Ramos (cell line): ENCODE data around the gene AIRE.

Experiments
- in situ Hi-C: fragments of 300-500 bp; cut with MboI; formaldehyde crosslinking; loops from one replicate; pipeline ENCODE4 v1.14.3; 2022; ENCODE audit warnings: low sequenced_read_pairs; ENCODE audit not compliant: unreplicated experiment

AIRE gene

GRCh38 chr21:44302573-44303401, 17.1 kb downstream of the AIRE start:
- in situ Hi-C loops: loop anchor here (10.0 kb wide), 1 partner anchor 288 kb away; the partner anchor contains the start of gene TRAPPC10

DNA sequence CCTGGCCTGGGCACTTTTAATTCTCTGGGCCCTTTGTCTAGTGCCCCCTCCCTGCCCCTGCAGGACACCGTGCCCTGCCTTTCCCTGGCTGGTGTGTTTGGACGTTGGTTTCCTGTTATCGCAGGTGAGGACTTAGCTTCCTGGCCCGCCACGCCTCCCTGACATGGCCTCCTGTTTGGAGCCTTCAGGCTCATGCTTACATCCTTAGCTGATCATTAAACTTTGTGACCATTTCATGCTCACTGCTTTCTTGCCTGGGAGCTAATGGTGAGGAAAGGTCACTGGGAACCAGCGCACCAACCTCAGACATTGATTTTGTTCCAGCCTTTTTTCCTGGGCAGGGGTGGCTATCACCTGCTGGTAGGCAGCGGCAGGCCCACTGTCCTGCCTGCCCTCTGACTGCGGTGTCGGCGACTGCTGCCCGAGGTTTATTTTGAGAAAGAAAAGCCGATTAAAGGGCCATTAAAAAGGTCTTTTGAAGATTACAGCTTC, 17.9 kb downstream of the AIRE start:
- in situ Hi-C loops: loop anchor here (10.0 kb wide), 1 partner anchor 289 kb away; the partner anchor contains the start of gene TRAPPC10

- in situ Hi-C loops: loop anchor here (10.0 kb wide), 1 partner anchor 289 kb away; the partner anchor contains the start of gene TRAPPC10
Observed at GRCh38 chr21:44304011-44304616, 18.4 kb downstream of the AIRE start.

DNA sequence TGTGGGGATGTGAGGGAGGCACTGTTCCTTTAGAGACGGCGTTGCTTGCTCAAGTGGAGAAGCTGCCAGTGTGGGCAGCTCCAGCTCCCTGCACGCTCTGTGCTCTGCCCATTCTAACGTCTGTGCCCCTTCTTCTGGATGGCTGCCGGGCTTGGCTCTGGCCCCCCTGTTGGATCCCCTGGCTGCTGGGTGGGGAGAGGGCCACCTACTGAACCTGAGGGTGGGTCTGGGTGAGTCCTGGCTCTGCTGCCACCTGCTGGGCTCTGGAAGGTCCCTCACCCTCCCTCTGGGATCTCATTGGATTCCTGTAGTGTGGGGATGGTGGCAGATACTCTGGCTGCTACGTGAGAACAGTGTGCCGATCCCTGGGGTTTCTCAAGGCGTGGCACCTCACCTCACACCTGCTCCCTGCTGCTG, 19.2 kb downstream of the AIRE start:
- in situ Hi-C loops: loop anchor here (10.0 kb wide), 1 partner anchor 290 kb away; the partner anchor contains the start of gene TRAPPC10

DNA sequence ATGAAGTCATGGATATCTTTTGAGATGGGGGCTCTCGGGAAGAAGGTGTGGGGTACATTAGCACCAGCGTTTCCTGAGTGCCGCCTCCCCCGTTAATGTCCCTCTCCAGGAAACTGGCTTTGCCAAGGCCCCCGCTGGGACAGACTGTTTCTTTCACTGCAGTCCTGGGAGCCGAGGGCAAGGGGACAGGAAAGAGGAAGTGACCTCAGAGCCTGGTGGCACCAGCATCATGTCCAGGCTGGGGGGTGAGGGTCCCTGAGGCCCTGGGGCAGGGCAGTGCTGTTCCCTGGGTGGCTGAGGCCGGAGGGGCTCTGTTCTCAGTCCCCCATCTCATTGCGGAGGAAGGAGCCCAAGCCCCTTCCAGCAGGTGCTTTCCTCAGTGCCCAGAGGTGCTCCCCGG, 20.0 kb downstream of the AIRE start:
- in situ Hi-C loops: loop anchor here (10.0 kb wide), 1 partner anchor 291 kb away; the partner anchor contains the start of gene TRAPPC10

GRCh38 chr21:44306936-44307704, 21.4 kb downstream of the AIRE start:
- in situ Hi-C loops: loop anchor here (10.0 kb wide), 1 partner anchor 292 kb away; the partner anchor contains the start of gene TRAPPC10

DNA sequence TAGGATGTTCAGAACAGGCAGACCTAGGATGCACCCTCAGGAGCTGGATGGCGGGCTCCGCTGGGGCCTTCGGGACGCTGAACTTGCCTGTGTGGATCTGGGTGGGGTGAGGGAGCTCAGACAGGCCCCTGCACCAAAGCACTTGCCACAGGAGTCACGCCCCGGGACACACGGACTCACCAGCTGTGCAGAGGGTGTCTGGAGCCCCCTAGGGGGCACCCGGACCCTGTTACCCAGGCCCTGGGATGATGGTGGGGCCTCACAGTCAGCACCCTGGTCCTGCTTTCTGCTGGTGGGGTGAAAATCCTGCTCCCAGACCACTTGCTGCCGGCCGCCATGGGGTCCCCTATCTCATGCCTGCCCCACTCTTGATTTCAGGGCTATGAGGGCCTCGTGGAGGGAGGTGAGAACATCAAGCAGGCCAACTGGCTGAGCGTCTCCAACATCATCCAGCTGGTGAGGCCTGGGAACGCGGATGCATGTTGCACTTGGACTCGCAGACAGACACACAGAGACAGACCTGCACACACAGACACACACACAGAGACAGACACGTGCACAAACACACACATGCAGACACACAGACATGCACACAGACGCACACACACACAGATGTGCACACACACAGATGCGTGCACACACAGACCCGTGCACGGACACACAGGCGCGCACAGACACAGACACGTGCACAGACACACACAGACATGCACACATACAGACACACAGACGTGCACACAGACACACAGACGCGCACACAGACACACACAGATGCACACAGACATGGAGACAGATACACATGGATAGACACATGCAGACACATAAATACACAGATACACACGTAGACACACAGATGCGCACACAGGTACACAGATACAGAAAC, 25.2 kb downstream of the AIRE start:
- in situ Hi-C loops: no loop called here

DNA sequence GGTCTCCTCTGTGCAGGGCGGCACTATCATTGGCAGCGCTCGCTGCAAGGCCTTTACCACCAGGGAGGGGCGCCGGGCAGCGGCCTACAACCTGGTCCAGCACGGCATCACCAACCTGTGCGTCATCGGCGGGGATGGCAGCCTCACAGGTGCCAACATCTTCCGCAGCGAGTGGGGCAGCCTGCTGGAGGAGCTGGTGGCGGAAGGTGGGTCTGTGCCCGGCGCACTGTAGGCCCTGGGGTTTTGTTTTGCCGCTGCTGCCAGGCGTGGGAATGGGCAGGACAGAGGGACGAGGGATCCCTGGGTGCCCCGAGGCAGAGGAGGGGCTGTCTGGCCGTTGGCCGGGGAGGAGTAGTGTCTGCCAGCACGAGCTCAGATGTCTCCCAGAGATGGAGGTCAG, 26.4 kb downstream of the AIRE start:
- in situ Hi-C loops: no loop called here

GRCh38 chr21:44312716-44313115, 27.0 kb downstream of the AIRE start:
- in situ Hi-C loops: no loop called here

DNA sequence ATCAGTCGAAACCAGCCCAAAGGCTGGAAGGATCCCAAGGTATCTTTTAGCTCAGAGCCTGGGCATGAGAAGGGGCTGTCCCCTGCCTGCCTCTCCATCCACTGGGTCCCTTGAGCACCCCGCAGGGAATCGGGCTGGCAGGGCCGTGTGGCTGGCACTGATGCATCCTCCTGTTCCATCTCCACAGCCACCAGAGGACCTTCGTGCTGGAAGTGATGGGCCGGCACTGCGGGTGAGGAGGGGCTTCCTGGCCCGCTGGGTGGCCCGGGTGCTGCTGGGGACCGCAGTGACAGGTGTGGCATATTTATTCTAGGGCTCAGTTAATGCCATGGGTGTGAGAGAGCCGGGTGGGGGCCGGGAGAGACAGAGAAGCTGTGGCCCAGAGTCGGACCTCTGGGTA, 27.8 kb downstream of the AIRE start:
- in situ Hi-C loops: no loop called here

DNA sequence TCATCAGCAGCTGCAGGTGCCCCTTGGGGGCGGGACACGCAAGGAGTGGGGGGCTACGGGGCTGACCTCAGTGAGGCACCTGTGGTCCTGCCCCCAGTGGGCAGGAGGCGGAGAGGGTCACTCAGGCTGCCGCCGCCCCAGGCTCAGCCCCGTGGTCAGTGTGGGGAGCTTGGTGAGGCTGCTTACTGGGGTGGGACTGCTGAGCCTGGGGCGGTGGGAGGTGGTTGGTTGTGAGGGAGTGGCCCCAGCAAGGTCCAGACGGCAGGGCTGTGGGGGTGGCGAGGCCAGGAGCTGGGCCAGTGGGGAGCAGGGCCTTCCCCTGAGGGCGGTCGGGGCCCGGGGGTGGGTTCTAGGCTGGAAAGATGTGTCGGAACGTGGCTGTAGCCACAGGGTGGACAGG, 28.5 kb downstream of the AIRE start:
- in situ Hi-C loops: no loop called here

GRCh38 chr21:44314561-44314960, 28.9 kb downstream of the AIRE start:
- in situ Hi-C loops: no loop called here

GRCh38 chr21:44315691-44316203, 30.1 kb downstream of the AIRE start:
- in situ Hi-C loops: no loop called here

- in situ Hi-C loops: no loop called here
Observed at GRCh38 chr21:44316277-44316900, 30.7 kb downstream of the AIRE start.

GRCh38 chr21:44317241-44317782, 31.6 kb downstream of the AIRE start:
- in situ Hi-C loops: no loop called here

DNA sequence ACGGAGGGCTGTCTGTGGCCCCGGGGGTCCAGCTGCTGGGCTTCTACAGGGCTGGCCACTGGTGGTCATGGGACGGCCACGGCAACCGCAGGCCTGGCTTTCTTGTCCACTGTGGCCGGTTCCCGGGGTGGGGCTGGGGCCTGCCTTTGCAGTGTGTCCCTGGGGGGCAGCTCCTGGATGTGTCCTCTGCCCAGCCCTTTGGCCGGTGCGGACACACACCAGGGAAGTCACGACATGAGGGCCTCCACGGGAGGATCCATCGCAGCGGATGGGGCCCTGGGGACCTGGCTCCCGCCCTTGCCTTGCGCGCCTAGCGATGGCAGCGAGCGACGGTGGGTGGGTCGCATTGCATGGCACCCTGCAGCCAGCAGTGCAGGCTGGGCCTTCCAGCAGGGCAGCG, 32.2 kb downstream of the AIRE start:
- in situ Hi-C loops: no loop called here

GRCh38 chr21:44318489-44319285, 33.0 kb downstream of the AIRE start:
- in situ Hi-C loops: no loop called here
